GM21360 (cell line): ENCODE results near the gene LINGO3.
"Not testable (repeated sequence)": the region's sequence is repeated elsewhere in the genome, so short reads cannot be mapped to it uniquely, and the experiment has no call there.

Experiments
- ATAC-seq: cut with Tn5 transposase; IDR thresholded peaks from one replicate; pipeline ENCODE4 v1.9.1; 2021; ENCODE audit warnings: mild to moderate bottlenecking, moderate library complexity; ENCODE audit not compliant: unreplicated experiment

The LINGO3 gene

DNA sequence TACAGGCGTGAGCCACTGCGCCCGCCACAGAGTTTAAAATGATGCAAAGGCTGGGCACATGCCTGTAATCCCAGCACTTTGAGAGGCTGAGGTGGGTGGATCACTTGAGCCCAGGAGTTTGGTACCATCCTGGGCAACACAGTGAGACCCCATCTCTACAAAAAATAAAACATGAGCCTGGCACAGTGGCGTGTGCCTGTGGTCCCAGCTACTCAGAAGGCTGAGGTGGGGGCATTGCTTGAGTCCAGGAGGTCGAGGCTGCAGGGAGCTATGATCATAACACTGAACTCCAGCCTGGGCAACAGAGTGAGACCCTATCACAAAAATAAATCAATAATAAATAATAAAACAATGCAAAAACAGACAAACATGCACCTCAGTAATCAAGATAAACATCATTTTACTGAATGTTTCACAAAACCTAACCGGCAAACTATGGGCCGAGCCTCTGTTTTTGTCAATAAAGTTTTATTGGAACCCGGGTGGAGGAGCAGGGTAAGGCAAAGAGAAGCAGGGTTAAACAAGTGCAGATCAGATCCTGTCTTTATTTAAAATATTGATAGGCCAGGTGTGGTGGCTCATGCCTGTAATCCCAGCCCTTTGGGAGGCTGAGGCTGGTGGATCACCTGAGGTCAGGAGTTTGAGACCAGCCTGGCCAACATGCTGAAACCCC, 24.0 kb downstream of the LINGO3 start:
- no peak for ATAC-seq

GRCh38 chr19:2282862-2283237, 25.1 kb downstream of the LINGO3 start:
- ATAC-seq: no peak

- no peak for ATAC-seq
Observed at GRCh38 chr19:2282062-2282861, 25.7 kb downstream of the LINGO3 start, which contains the start of gene PEAK3. TSS of gene PEAK3 (minus strand) at chr19:2282175. CDS start at chr19:2280931, 1,244 bp downstream.

GRCh38 chr19:2281265-2282061, 26.5 kb downstream of the LINGO3 start:
- not testable (repeated sequence) for ATAC-seq

GRCh38 chr19:2280633-2281264, 27.2 kb downstream of the LINGO3 start:
- ATAC-seq: no peak

DNA sequence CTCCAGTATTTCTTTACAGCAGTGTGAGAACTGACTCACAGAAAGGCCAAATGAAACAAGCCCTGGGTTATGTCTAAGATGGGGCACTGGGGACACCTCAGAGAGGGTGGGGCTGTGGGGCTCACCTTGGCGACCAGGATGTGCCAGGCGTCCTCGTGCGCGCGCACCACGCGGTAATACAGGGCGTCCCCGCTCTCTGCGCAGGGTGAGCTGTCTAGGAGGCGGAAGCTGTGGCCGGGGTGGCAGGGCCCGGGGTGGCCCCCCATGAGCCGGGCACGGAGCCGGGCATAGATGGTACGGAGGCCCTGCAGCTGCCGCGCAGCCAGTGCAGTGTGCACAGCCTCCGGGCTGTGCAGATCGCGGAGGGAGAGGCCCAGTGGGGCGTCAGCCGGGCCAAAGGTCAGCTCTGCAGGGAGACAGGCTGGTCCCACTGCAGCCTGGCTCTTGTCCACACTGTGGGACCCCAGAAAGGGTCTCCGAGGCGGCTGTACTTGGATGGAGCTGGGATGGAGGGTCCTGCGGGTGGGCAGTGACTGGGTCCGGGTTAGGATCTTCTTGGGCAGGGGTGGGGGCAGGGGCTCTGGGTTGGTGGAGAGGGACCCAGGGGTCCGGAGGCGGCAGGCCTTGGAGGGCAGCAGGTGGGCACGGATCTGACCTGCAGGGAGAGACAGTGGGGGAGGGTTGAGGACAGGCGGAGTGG, 29.3 kb downstream of the LINGO3 start:
- ATAC-seq: no peak

DNA sequence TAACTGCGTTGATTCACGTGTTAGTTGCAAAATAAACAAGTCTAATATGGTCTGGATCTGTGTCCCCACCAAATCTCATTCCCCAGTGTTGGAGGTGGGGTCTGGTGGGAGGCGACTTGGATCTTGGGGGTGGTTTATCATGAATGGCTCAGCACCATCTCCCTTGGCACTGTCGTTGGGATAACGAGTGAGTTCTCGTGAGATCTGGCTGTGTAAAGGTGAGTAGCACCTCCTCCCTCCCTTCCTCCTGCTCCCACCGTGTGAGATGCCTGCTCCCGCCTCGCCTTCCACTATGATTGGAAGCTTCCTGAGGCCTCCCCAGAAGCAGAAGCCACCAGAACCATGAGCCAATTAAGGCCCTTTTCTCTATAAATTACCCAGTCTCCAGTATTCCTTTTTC, 30.8 kb downstream of the LINGO3 start:
- no peak for ATAC-seq

- ATAC-seq: no peak
Observed at GRCh38 chr19:2276429-2276986, 31.4 kb downstream of the LINGO3 start.

GRCh38 chr19:2275588-2276428, 32.1 kb downstream of the LINGO3 start:
- no peak for ATAC-seq

DNA sequence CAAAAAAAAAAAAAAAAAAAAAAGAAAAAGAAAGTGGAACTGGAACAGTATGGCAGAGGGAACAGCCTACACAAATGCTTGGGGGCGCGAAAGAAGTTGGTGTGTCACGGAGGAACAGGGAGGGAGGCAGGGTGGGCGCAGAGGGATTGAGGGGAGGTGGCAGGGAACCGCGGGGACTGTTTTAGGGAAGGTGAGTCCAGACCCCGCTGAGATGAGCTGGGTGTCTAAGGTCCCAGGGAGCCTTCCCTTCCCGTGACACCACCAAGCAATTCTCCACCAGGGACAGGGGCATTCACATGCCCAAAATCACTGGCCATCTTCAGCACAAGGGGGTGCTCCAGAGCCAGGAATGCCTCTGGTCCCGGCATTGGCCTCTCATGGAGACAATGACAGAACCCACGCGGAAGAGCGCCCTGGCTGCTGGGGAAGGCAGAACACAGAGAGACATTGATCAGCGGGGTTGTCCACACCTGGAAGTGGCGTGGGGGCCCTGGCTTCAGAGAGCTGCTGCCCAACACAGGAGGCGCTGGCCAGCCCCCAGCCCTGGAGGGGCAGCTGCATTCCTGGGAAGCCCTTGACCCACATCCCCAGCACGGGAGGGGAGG, 32.9 kb downstream of the LINGO3 start:
- no peak for ATAC-seq

DNA sequence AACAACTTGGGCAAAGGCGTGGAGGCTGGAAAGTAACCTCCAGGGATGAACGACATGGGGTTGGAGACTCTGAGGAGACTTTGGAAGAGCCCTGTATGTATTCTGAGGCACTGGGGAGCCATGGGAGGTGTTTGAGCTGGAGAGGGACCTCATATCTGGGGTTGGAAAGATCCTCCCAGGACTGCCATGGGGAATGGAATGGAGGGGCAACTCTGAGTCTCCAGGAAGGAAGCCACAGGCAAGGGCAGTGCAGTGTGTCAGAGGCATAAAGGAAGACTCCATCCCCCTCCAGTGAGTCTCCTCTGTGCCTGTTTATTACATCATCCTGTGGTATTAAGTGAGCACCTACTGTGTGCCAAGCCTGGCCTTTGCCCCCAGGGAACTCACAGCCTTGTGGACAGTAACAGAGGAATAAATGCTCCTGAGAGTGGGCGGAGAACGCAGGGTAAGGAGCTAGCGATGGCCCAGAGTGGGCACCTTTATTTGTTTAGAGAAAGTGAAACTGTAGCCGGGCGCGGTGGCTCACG, 33.7 kb downstream of the LINGO3 start:
- ATAC-seq: no peak

DNA sequence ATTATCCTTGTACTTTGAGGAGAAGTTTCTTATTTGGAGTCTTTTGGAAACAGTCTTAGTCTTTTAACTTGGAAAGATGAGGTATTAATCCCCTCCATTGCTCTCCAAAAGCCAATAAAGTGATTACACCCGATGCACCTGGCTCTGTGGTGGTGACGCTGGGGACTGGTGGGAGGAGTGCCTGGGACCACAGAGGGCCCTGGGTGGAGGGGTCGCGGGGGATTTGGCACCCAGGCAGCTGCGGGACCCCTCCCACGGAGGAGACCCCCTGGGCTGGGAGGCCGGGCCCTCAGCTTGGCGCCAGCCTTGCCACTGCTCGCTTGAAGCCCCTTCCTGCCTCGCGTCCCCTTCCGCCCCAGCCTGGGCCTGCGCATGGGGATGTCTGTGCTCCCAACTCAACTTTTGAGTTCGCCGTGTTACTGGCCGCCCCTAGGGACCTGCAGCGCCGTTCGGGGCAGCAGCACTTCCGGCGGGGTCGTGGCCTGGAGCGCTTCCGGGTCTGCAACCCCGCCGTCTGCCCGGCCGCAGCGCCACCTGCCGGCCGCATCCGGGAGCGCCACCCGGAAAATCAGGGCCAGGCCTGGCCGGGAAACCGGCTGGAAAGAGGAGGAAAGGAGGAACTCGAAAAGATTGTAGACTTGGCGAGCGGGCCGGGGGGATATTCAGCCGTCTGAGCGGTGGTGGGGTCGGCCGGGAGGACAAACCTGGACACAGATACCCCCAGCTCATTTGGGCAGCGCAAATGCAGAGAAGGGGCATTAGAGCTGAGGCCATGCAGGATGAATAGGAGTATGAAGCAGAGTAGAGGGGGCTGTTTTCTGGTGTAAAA, 34.4 kb downstream of the LINGO3 start:
- no peak for ATAC-seq

DNA sequence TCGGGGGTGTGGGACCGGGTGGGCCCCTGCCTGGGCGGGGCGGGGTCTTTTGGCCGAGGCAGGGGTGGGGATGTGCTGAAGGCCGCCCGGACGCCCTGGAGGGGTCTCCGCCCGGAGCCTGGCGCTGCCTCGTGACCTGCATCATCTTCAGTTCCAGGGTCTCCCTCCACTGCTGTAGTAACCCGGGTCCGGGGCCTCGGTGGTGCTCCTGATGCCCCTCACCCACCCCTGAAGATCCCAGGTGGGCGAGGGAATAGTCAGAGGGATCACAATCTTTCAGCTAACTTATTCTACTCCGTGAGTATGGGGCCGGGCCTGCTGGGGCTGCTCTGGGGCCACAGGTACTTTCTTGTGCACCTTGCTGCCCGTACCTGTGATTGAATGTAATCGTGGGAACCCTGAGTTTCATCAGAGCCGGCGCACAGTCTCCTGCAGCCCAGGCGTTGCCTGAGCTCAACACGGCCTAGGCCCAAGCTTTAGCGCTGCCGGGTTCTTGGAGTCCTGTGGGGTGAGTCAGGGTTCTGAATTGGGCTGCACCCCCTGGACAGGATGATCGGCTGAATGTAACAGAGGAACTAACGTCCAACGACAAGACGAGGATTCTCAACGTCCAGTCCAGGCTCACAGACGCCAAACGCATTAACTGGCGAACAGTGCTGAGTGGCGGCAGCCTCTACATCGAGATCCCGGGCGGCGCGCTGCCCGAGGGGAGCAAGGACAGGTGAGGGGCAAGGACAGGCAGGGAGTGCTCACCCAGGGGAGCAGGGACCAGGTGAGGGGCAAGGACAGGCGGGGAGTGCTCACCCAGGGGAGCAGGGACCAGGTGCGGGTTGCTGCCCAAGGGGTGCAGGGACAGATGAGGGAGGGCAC, 36.5 kb downstream of the LINGO3 start:
- ATAC-seq: no peak

GRCh38 chr19:2270423-2271233, 37.3 kb downstream of the LINGO3 start:
- ATAC-seq: no peak

GRCh38 chr19:2270157-2270422, 37.9 kb downstream of the LINGO3 start:
- ATAC-seq: no peak
